ENCODE data around the gene IRAK2.

- TF ChIP-seq CTCF (conservative IDR thresholded peaks at IDR 0.05) (peak; percentile 43), ZFX (IDR thresholded peaks at IDR 0.05) (no peak)
Measured at GRCh38 chr3:10263646-10264363, 99.1 kb downstream of the IRAK2 start.
